Astrocyte (in vitro differentiated cells and primary cell): ENCODE results near the gene PGP.

Source experiments
- EZH2 ChIP-seq: IDR thresholded peaks from 2 replicates; pipeline ENCODE4 v1.6.1; 2012; ENCODE audit warnings: mild to moderate bottlenecking, low read length, inconsistent platforms; ENCODE audit not compliant: insufficient read depth
- TF ChIP-seq, protein P1 (sequence below): IDR thresholded peaks from 2 replicates; pipeline ENCODE4 v1.5.1; 2011; ENCODE audit warnings: low read depth, mild to moderate bottlenecking, inconsistent platforms, low read length, moderate library complexity; ENCODE audit not compliant: insufficient read depth

DNA sequence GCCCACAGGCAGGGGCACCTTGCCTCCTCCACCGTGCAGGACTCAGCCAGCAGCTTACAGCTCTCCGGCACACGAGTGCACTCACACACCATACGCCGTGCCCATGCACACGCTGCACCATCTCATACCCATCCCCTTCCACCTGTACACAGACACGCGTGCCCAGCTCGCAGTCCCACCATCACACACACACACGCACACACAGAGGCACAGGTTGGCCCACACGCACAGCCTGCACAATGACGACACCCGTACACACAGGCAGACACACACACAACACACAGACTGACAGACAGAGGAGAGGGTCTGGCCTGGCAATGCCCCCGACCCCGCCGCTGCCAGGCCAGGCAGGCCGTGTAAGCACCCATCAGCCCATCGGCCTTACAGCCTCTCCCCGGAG is 30.3 kb downstream of the PGP start:
- TF ChIP-seq, protein P1, sequence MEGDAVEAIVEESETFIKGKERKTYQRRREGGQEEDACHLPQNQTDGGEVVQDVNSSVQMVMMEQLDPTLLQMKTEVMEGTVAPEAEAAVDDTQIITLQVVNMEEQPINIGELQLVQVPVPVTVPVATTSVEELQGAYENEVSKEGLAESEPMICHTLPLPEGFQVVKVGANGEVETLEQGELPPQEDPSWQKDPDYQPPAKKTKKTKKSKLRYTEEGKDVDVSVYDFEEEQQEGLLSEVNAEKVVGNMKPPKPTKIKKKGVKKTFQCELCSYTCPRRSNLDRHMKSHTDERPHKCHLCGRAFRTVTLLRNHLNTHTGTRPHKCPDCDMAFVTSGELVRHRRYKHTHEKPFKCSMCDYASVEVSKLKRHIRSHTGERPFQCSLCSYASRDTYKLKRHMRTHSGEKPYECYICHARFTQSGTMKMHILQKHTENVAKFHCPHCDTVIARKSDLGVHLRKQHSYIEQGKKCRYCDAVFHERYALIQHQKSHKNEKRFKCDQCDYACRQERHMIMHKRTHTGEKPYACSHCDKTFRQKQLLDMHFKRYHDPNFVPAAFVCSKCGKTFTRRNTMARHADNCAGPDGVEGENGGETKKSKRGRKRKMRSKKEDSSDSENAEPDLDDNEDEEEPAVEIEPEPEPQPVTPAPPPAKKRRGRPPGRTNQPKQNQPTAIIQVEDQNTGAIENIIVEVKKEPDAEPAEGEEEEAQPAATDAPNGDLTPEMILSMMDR = no peak
- TF ChIP-seq EZH2 = no peak
